ENCODE results near the gene LCE1A.

LCE1A gene

GRCh38 chr1:152870831-152871730 is 43.8 kb downstream of the LCE1A start:
- no peak for DNase-seq

- no peak for DNase-seq
Measured at GRCh38 chr1:152871731-152872126, 44.5 kb downstream of the LCE1A start.

- no peak for DNase-seq
Measured at GRCh38 chr1:152873495-152873894, 46.2 kb downstream of the LCE1A start.

DNA sequence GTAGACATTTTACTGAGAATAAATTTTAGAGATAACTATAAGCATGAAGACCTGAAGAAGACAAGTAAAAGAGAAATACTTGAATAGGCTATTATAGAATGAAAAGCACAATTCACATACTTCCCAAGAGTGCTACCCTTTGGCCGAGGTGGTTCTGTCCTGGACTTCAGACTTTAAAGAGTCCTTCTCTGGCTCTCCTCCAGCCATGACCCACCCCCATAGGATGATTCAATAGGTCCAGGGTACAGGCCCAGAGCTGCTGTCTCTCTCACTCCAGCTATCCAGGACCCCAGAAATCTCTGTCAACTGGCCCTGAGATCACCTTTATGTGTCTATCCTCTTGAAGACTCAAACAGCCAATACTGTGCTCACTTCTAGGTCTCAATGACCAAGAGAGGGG is 49.6 kb downstream of the LCE1A start:
- DNase-seq = no peak
